ENCODE data around the gene MGAT5. TPM values are rescaled to one million over a fixed set of nuclear protein-coding genes. Genes with fewer than 3 reads are reported as not detected.

The MGAT5 gene
- total RNA-seq, 1 donor from 2014 or later, result 54.4 TPM

- DNase-seq, result no peak
- no peak for TF ChIP-seq CTCF (IDR thresholded peaks at IDR 0.05)
- Histone ChIP-seq H3K27me3 (no peaks in the 10 kb centered on the region), H3K36me3 (peaks cover 18% of the 10 kb centered on the region), H3K9me3 (no peaks in the 10 kb centered on the region), H3K4me3 (no peak overlapping the region), H3K4me1 (no peaks in the 10 kb centered on the region), H3K27ac (no peak overlapping the region)
- no peak for ATAC-seq
- intact Hi-C loops (cut with DNase I), result loop anchor here (10.0 kb wide), 1 partner anchor 287 kb away; no protein-coding TSS in a partner anchor
Observed at GRCh38 chr2:134401789-134402188, 147.9 kb downstream of the MGAT5 start.

DNA sequence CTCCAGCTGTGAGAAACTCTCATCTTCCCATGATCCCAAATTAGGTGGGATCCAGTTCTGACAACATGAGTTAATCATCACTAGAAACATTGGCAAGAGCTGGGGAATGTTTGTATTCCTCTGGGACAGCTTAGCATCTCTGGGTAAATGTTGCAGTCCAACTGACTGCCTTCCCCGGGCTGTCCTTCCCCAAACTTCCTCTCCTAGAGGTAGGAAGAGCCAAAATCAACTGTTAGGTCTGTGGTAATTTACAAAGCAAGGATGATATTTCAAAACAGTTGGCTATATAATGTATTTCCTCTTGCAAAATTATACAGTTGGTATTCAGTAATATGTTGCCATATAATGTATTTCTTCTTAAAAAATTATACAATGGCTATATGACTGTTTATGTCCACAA is 148.5 kb downstream of the MGAT5 start:
- no peak for DNase-seq
- H3K9me3 ChIP-seq, result no peaks in the 10 kb centered on the region
- peaks cover 18% of the 10 kb centered on the region for H3K36me3 ChIP-seq
- H3K4me3 ChIP-seq, result no peak overlapping the region
- intact Hi-C loops (cut with DNase I), result loop anchor here (10.0 kb wide), 1 partner anchor 288 kb away; no protein-coding TSS in a partner anchor
- TF ChIP-seq CTCF (IDR thresholded peaks at IDR 0.05), result no peak
- no peaks in the 10 kb centered on the region for H3K4me1 ChIP-seq
- peak; percentile 47 for ATAC-seq
- no peaks in the 10 kb centered on the region for H3K27me3 ChIP-seq
- no peak overlapping the region for H3K27ac ChIP-seq

DNA sequence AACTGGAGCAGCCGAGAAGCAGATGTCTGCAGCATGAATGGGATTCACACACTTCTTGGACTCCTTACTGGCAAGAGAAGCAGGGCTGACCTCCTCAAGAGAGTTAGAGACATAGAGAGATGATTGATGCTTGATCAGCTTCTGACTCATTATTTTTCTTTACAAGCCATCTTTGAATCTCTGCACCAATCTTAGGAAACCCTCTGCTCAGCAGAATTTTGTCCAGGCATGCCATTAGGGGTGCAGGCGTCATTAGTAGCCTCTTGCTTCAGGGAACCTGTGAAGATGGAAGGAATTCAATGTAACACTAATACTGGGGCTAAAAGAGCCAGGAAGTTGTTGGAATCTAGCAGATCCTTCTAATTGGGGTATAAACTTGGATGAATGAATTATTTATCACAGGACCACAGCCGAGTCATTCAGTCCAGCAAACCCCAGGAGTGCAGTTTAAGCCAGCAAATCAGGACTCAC is 151.8 kb downstream of the MGAT5 start:
- Histone ChIP-seq H3K27ac (no peak overlapping the region), H3K4me1 (peaks cover 13% of the 10 kb centered on the region), H3K27me3 (no peaks in the 10 kb centered on the region), H3K9me3 (no peaks in the 10 kb centered on the region), H3K36me3 (peaks cover 18% of the 10 kb centered on the region), H3K4me3 (no peak overlapping the region)
- ATAC-seq, result no peak
- DNase-seq, result no peak
- intact Hi-C loops (cut with DNase I), result loop anchor here (10.0 kb wide), 1 partner anchor 291 kb away; no protein-coding TSS in a partner anchor
- TF ChIP-seq CTCF (IDR thresholded peaks at IDR 0.05), result no peak

DNA sequence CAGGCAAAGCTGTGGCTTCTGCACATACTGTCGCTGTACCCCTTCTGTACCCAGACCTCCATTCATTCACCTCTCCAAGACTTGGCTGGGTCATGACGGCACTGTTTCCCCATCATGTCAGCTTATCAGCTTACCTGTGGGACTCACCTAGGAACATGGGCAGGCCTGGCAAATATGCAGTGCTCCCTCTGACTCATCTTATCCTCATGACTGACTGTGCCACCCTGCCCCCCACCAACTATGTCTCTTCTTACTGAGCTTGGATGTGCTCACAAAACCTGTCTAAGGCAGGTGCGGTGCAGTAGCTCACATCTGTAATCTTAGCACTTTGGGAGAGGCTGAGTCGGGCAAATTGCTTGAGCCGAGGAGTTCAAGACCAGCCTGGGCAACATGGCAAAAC is 152.4 kb downstream of the MGAT5 start:
- Histone ChIP-seq H3K4me3 (no peak overlapping the region), H3K36me3 (peaks cover 18% of the 10 kb centered on the region), H3K9me3 (no peaks in the 10 kb centered on the region), H3K27me3 (no peaks in the 10 kb centered on the region), H3K4me1 (peaks cover 15% of the 10 kb centered on the region), H3K27ac (no peak overlapping the region)
- no peak for DNase-seq
- intact Hi-C loops (cut with DNase I), result loop anchor here (10.0 kb wide), 1 partner anchor 292 kb away; no protein-coding TSS in a partner anchor
- TF ChIP-seq CTCF (IDR thresholded peaks at IDR 0.05), result no peak
- ATAC-seq, result no peak

DNA sequence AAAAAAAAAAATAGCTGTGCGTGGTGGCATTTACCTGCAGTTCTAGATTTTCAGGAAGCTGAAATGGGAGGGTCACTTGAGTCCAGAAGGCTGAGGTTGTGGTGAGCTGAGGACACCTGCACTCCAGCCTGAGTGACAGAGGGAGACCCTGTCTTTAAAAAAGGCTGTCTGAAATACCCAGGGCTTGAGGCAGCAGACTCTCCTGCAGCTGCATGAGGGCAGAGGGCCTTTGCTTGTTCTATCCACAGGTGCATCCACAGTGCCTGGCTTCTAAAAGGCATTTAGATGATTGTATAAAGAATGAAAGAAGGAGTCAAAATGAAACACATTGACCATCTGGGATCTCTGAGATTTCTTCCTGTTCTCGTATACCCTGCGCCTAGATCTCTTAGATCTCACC is 152.9 kb downstream of the MGAT5 start:
- Histone ChIP-seq H3K36me3 (peaks cover 18% of the 10 kb centered on the region), H3K4me1 (peaks cover 19% of the 10 kb centered on the region), H3K27me3 (no peaks in the 10 kb centered on the region), H3K27ac (no peak overlapping the region), H3K4me3 (no peak overlapping the region), H3K9me3 (no peaks in the 10 kb centered on the region)
- TF ChIP-seq CTCF (IDR thresholded peaks at IDR 0.05), result no peak
- ATAC-seq (no peak), DNase-seq (no peak)
- intact Hi-C loops (cut with DNase I), result loop anchor here (10.0 kb wide), 1 partner anchor 292 kb away; no protein-coding TSS in a partner anchor

All from upper lobe of right lung (tissue), 1 donor.